HG03159 (cell line): ENCODE measurements around the gene OR1L8.
"Not testable (repeated sequence)": the region's sequence is repeated elsewhere in the genome, so short reads cannot be mapped to it uniquely, and the experiment has no call there.

Source experiments
- ATAC-seq: cut with Tn5 transposase; IDR thresholded peaks from one replicate; pipeline ENCODE4 v1.9.1; 2021; ENCODE audit warnings: mild to moderate bottlenecking, moderate library complexity; ENCODE audit not compliant: unreplicated experiment

The OR1L8 gene

GRCh38 chr9:122583284-122583683 is at the start of gene OR1L8:
TSS of gene OR1L8 (minus strand) at chr9:122583384. CDS start at chr9:122568477, 14,907 bp downstream.
- not testable (repeated sequence) for ATAC-seq

GRCh38 chr9:122619996-122620395 is 36.8 kb upstream of the OR1L8 start:
- no peak for ATAC-seq

- ATAC-seq: no peak
Measured at GRCh38 chr9:122614362-122614761, 31.2 kb upstream of the OR1L8 start, which contains the start of gene OR1Q1. TSS of gene OR1Q1 (plus strand) at chr9:122614738. CDS start at chr9:122614738, 0 bp downstream.

GRCh38 chr9:122609804-122610203 is 26.6 kb upstream of the OR1L8 start:
- no peak for ATAC-seq

- ATAC-seq: no peak
Measured at GRCh38 chr9:122606587-122606986, 23.4 kb upstream of the OR1L8 start.

GRCh38 chr9:122605691-122606090 is 22.5 kb upstream of the OR1L8 start:
- ATAC-seq: no peak

GRCh38 chr9:122580360-122580759 is 2.8 kb downstream of the OR1L8 start:
- no peak for ATAC-seq

- no peak for ATAC-seq
Measured at GRCh38 chr9:122579874-122580273, 3.3 kb downstream of the OR1L8 start.

GRCh38 chr9:122572456-122572855 is 10.7 kb downstream of the OR1L8 start:
- no peak for ATAC-seq

GRCh38 chr9:122567901-122568300 is 15.3 kb downstream of the OR1L8 start:
- no peak for ATAC-seq

- ATAC-seq: no peak
Measured at GRCh38 chr9:122562134-122562760, 20.9 kb downstream of the OR1L8 start.

GRCh38 chr9:122561446-122561845 is 21.7 kb downstream of the OR1L8 start:
- no peak for ATAC-seq

- no peak for ATAC-seq
Measured at GRCh38 chr9:122552812-122553211, 30.4 kb downstream of the OR1L8 start, which contains the start of gene OR1N2. TSS of gene OR1N2 (plus strand) at chr9:122553112. CDS start at chr9:122553212, 100 bp downstream.

- no peak for ATAC-seq
Measured at GRCh38 chr9:122551371-122551770, 31.8 kb downstream of the OR1L8 start.

- no peak for ATAC-seq
Measured at GRCh38 chr9:122546196-122546595, 37.0 kb downstream of the OR1L8 start.

- no peak for ATAC-seq
Measured at GRCh38 chr9:122538757-122539156, 44.4 kb downstream of the OR1L8 start.

GRCh38 chr9:122537066-122537465 is 46.1 kb downstream of the OR1L8 start:
- not testable (repeated sequence) for ATAC-seq

- ATAC-seq: no peak
Measured at GRCh38 chr9:122536134-122536533, 47.0 kb downstream of the OR1L8 start.

- ATAC-seq: not testable (repeated sequence)
Measured at GRCh38 chr9:122531157-122531556, 52.0 kb downstream of the OR1L8 start.

- ATAC-seq: no peak
Measured at GRCh38 chr9:122527193-122527592, 56.0 kb downstream of the OR1L8 start, which contains the start of gene OR1N1. TSS of gene OR1N1 (minus strand) at chr9:122527293. CDS start at chr9:122527293, 0 bp downstream.

- no peak for ATAC-seq
Measured at GRCh38 chr9:122526602-122527001, 56.6 kb downstream of the OR1L8 start.

- no peak for ATAC-seq
Measured at GRCh38 chr9:122519376-122519775, 63.8 kb downstream of the OR1L8 start.

GRCh38 chr9:122518841-122519240 is 64.3 kb downstream of the OR1L8 start, which contains the start of gene OR1J4:
TSS of gene OR1J4 (plus strand) at chr9:122519141. CDS start at chr9:122519141, 0 bp downstream.
- ATAC-seq: no peak
